Activated CD4-positive, alpha-beta T cell treated with anti-CD3 and anti-CD28 coated beads, Interleukin-2, amount 50 U/mL, for 16 hours (primary cell): ENCODE data around the gene CHRM5.

Experiments
- DNase-seq: peaks from one replicate; pipeline ENCODE4 v3.0.0-alpha.2; 2020

CHRM5 gene

GRCh38 chr15:33968224-33968623, at the start of gene CHRM5:
CHRM5 (plus strand) TSS chr15:33968497; CDS start chr15:34062718, 94,221 bp downstream.
- no peak for DNase-seq

GRCh38 chr15:33923446-33923845, 44.9 kb upstream of the CHRM5 start:
- no peak for DNase-seq

GRCh38 chr15:33926260-33926659, 42.0 kb upstream of the CHRM5 start:
- DNase-seq, result no peak

GRCh38 chr15:33932734-33933133, 35.6 kb upstream of the CHRM5 start:
- no peak for DNase-seq

- no peak for DNase-seq
Observed at GRCh38 chr15:33934396-33934795, 33.9 kb upstream of the CHRM5 start.

GRCh38 chr15:33934921-33935320, 33.4 kb upstream of the CHRM5 start:
- no peak for DNase-seq

GRCh38 chr15:33941279-33942063, 26.8 kb upstream of the CHRM5 start:
- DNase-seq, result no peak

- DNase-seq, result no peak
Observed at GRCh38 chr15:33946152-33946551, 22.1 kb upstream of the CHRM5 start.

GRCh38 chr15:33955945-33956344, 12.4 kb upstream of the CHRM5 start:
- DNase-seq, result no peak

- no peak for DNase-seq
Observed at GRCh38 chr15:33956397-33956796, 11.9 kb upstream of the CHRM5 start.

- DNase-seq, result no peak
Observed at GRCh38 chr15:33959844-33960548, 8.3 kb upstream of the CHRM5 start.

GRCh38 chr15:33960549-33960935, 7.8 kb upstream of the CHRM5 start:
- no peak for DNase-seq

GRCh38 chr15:33963831-33964664, 4.2 kb upstream of the CHRM5 start:
- peak; percentile 26 for DNase-seq

- no peak for DNase-seq
Observed at GRCh38 chr15:33964665-33965040, 3.6 kb upstream of the CHRM5 start.

GRCh38 chr15:33968821-33969220, 524 bp downstream of the CHRM5 start:
- DNase-seq, result no peak

GRCh38 chr15:33971811-33972210, 3.5 kb downstream of the CHRM5 start:
- DNase-seq, result no peak

GRCh38 chr15:33975022-33975565, 6.8 kb downstream of the CHRM5 start:
- DNase-seq, result no peak

- no peak for DNase-seq
Observed at GRCh38 chr15:33980159-33980558, 11.9 kb downstream of the CHRM5 start.

- no peak for DNase-seq
Observed at GRCh38 chr15:33982516-33982915, 14.2 kb downstream of the CHRM5 start.

GRCh38 chr15:33985287-33985686, 17.0 kb downstream of the CHRM5 start:
- DNase-seq, result no peak

- no peak for DNase-seq
Observed at GRCh38 chr15:33985751-33986150, 17.5 kb downstream of the CHRM5 start.

GRCh38 chr15:33987444-33987843, 19.1 kb downstream of the CHRM5 start:
- no peak for DNase-seq

- DNase-seq, result no peak
Observed at GRCh38 chr15:33988384-33988783, 20.1 kb downstream of the CHRM5 start.
